A673 (cell line): ENCODE data around the gene RNF31. TPM values are rescaled to one million over a fixed set of nuclear protein-coding genes. Genes with fewer than 3 reads are reported as not detected.

Experiments
- BruUV-seq: library from RNA; stranded (reverse); fragments of 400-500 nt; replicated peaks from 2 replicates; lab custom pipeline; 2021; lab: Mats Ljungman, UMichigan
- CTCF ChIA-PET: fragments of 300-600 bp; sonication (Branson Sonifier 250); formaldehyde crosslinking; loops from one replicate; lab custom pipeline; 2022; ENCODE audit warnings: antibody characterized with exemption; lab: Charles Lee
- POLR2A ChIA-PET: fragments of 300-600 bp; sonication (Branson Sonifier 250); formaldehyde crosslinking; loops from one replicate; lab custom pipeline; 2022; ENCODE audit warnings: antibody characterized with exemption; ENCODE audit not compliant: low non-redundant PET; lab: Charles Lee
- DNase-seq: peaks from one replicate; pipeline ENCODE4 v3.0.0-alpha.2; 2015; ENCODE audit warnings: low spot score
- H3K27ac ChIP-seq: fragments of 200-600 bp; sonication (generic); 2 replicates; pipeline ENCODE4 v1.5.1; 2016; ENCODE audit warnings: mixed run types, low read depth, mild to moderate bottlenecking, mixed read lengths, antibody characterized with exemption, low read length; ENCODE audit not compliant: poor library complexity, severe bottlenecking
- H3K27me3 ChIP-seq: fragments of 200-600 bp; sonication (generic); replicated peaks from 2 replicates; pipeline ENCODE4 v1.6.1; 2017; ENCODE audit warnings: mixed run types, low read depth, mild to moderate bottlenecking, mixed read lengths, antibody characterized with exemption, low read length; ENCODE audit not compliant: insufficient read depth, poor library complexity
- H3K36me3 ChIP-seq: fragments of 200-600 bp; sonication (generic); 2 replicates; pipeline ENCODE4 v1.6.1; 2016; ENCODE audit warnings: mixed run types, mild to moderate bottlenecking, mixed read lengths, antibody characterized with exemption, low read length; ENCODE audit not compliant: insufficient read depth, poor library complexity, severe bottlenecking
- H3K4me1 ChIP-seq: fragments of 200-600 bp; sonication (generic); 2 replicates; pipeline ENCODE4 v1.6.1; 2017; ENCODE audit warnings: mixed run types, mild to moderate bottlenecking, mixed read lengths, antibody characterized with exemption, low read length; ENCODE audit not compliant: insufficient read depth, poor library complexity, severe bottlenecking
- H3K4me3 ChIP-seq: fragments of 200-600 bp; sonication (generic); 2 replicates; pipeline ENCODE4 v1.5.1; 2016; ENCODE audit warnings: low read depth, mixed run types, mild to moderate bottlenecking, mixed read lengths, low read length; ENCODE audit not compliant: poor library complexity, severe bottlenecking
- H3K9me3 ChIP-seq: fragments of 200-600 bp; sonication (generic); 2 replicates; pipeline ENCODE4 v1.6.1; 2016; ENCODE audit warnings: mixed run types, low read depth, mild to moderate bottlenecking, mixed read lengths, antibody characterized with exemption, low read length; ENCODE audit not compliant: poor library complexity, severe bottlenecking
- EZH2 ChIP-seq: fragments of 200-600 bp; sonication (generic); IDR thresholded peaks from 2 replicates; pipeline ENCODE4 v1.6.1; 2017; ENCODE audit warnings: borderline replicate concordance, low read depth, mild to moderate bottlenecking, mixed read lengths, antibody characterized with exemption, low read length; ENCODE audit not compliant: poor library complexity, severe bottlenecking
- intact Hi-C: fragments of 100-400 bp; cut with micrococcal nuclease; formaldehyde crosslinking; loops from one replicate; pipeline ENCODE4 v1.10.0; 2022; ENCODE audit not compliant: unreplicated experiment
- total RNA-seq: library from RNA; stranded (reverse); gene quantifications from 2 replicates; pipeline ENCODE4 v1.2.3, GENCODE V29; 2021
- TF ChIP-seq, protein P1 (sequence below): fragments of 300-800, 200-600 bp; sonication (generic); conservative IDR thresholded peaks from 2 replicates; pipeline ENCODE4 v1.5.1; 2017; ENCODE audit warnings: low read depth, mild to moderate bottlenecking, antibody characterized with exemption, low read length, moderate library complexity, mixed read lengths

The RNF31 gene
- total RNA-seq, 1 experiment from 2014 or later: 62.1 TPM

GRCh38 chr14:24122416-24122815 lies 24.9 kb upstream of the RNF31 start:
- Histone ChIP-seq H3K36me3 (peaks cover 32% of the 10 kb centered on the region), H3K4me3 (no peak overlapping the region), H3K27ac (no peak overlapping the region), H3K4me1 (no peaks in the 10 kb centered on the region), H3K27me3 (no peaks in the 10 kb centered on the region), H3K9me3 (no peaks in the 10 kb centered on the region)
- no TSS peak for BruUV-seq
- intact Hi-C loops: no loop called here
- TF ChIP-seq, protein P1, sequence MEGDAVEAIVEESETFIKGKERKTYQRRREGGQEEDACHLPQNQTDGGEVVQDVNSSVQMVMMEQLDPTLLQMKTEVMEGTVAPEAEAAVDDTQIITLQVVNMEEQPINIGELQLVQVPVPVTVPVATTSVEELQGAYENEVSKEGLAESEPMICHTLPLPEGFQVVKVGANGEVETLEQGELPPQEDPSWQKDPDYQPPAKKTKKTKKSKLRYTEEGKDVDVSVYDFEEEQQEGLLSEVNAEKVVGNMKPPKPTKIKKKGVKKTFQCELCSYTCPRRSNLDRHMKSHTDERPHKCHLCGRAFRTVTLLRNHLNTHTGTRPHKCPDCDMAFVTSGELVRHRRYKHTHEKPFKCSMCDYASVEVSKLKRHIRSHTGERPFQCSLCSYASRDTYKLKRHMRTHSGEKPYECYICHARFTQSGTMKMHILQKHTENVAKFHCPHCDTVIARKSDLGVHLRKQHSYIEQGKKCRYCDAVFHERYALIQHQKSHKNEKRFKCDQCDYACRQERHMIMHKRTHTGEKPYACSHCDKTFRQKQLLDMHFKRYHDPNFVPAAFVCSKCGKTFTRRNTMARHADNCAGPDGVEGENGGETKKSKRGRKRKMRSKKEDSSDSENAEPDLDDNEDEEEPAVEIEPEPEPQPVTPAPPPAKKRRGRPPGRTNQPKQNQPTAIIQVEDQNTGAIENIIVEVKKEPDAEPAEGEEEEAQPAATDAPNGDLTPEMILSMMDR: no peak
- TF ChIP-seq EZH2: no peak
- ChIA-PET CTCF (no interaction called here), POLR2A (no interaction called here)
- DNase-seq: no peak

DNA sequence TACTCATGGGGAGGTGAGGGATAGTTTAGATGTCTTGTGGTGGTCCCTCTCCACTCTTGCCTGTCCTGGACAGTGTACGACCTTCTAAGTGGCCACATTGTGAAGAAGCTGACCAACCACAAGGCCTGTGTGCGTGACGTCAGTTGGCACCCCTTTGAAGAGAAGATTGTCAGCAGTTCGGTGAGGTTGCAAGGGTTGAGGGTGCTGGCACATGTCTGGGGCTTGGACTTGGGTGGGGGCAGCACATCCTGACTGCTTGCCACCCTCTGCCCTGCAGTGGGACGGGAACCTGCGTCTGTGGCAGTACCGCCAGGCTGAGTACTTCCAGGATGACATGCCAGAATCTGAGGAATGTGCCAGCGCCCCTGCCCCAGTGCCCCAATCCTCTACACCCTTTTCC lies 24.4 kb upstream of the RNF31 start:
- POLR2A ChIA-PET: no interaction called here
- intact Hi-C loops: no loop called here
- CTCF ChIA-PET: no interaction called here

GRCh38 chr14:24123424-24124417 lies 23.6 kb upstream of the RNF31 start:
- Histone ChIP-seq H3K9me3 (no peaks in the 10 kb centered on the region), H3K36me3 (peaks cover 20% of the 10 kb centered on the region), H3K27ac (no peak overlapping the region), H3K27me3 (no peaks in the 10 kb centered on the region), H3K4me3 (no peak overlapping the region), H3K4me1 (no peaks in the 10 kb centered on the region)
- POLR2A ChIA-PET: no interaction called here
- TF ChIP-seq, protein P1: no peak
- TF ChIP-seq EZH2: no peak
- intact Hi-C loops: no loop called here
- no peak for DNase-seq
- TSS peak; percentile 39 for BruUV-seq
- CTCF ChIA-PET: no interaction called here

More for the DNA sequence above, 24.4 kb upstream of the RNF31 start:
- no peak overlapping the region for H3K27ac ChIP-seq
- peaks cover 28% of the 10 kb centered on the region for H3K36me3 ChIP-seq
- no peaks in the 10 kb centered on the region for H3K4me1 ChIP-seq
- no peak for TF ChIP-seq EZH2
- TF ChIP-seq, protein P1: no peak
- BruUV-seq: no TSS peak
- H3K4me3 ChIP-seq: no peak overlapping the region
- no peaks in the 10 kb centered on the region for H3K27me3 ChIP-seq
- H3K9me3 ChIP-seq: no peaks in the 10 kb centered on the region
- DNase-seq: no peak
